ENCODE results near the gene CDX1.
A peak's percentile ranks its signal among the peaks of the same experiment; 100 is the strongest.

The CDX1 gene

GRCh38 chr5:150146862-150147601 is 19.5 kb upstream of the CDX1 start:
- no peak for DNase-seq (ENCODE audit: low spot score)

- DNase-seq (ENCODE audit: low spot score): no peak
Measured at GRCh38 chr5:150147670-150148069, 18.9 kb upstream of the CDX1 start.

GRCh38 chr5:150148117-150148927 is 18.3 kb upstream of the CDX1 start:
- DNase-seq (ENCODE audit: low spot score): no peak

- DNase-seq (ENCODE audit: low spot score): no peak
Measured at GRCh38 chr5:150149618-150150017, 17.0 kb upstream of the CDX1 start.

GRCh38 chr5:150152636-150153462 is 13.7 kb upstream of the CDX1 start:
- no peak for DNase-seq (ENCODE audit: low spot score)

GRCh38 chr5:150153483-150153882 is 13.1 kb upstream of the CDX1 start:
- DNase-seq (ENCODE audit: low spot score): no peak

- peak; percentile 21 for DNase-seq (ENCODE audit: low spot score)
Measured at GRCh38 chr5:150153957-150154617, 12.5 kb upstream of the CDX1 start.

GRCh38 chr5:150154618-150155128 is 11.9 kb upstream of the CDX1 start:
- DNase-seq (ENCODE audit: low spot score): no peak

GRCh38 chr5:150155258-150156026 is 11.1 kb upstream of the CDX1 start, which contains the start of gene PDGFRB:
Gene PDGFRB (minus strand): TSS chr5:150155845. CDS start chr5:150137047, 18,798 bp downstream.
- peak; percentile 66 for DNase-seq (ENCODE audit: low spot score)

GRCh38 chr5:150156027-150156368 is 10.6 kb upstream of the CDX1 start:
- no peak for DNase-seq (ENCODE audit: low spot score)

- no peak for DNase-seq (ENCODE audit: low spot score)
Measured at GRCh38 chr5:150156540-150156939, 10.0 kb upstream of the CDX1 start.

- no peak for DNase-seq (ENCODE audit: low spot score)
Measured at GRCh38 chr5:150157168-150157567, 9.4 kb upstream of the CDX1 start.

GRCh38 chr5:150158170-150158949 is 8.2 kb upstream of the CDX1 start:
- DNase-seq (ENCODE audit: low spot score): no peak

- DNase-seq (ENCODE audit: low spot score): no peak
Measured at GRCh38 chr5:150159031-150159430, 7.5 kb upstream of the CDX1 start.

- peak; percentile 29 for DNase-seq (ENCODE audit: low spot score)
Measured at GRCh38 chr5:150159741-150160179, 6.8 kb upstream of the CDX1 start.

GRCh38 chr5:150160448-150161081 is 6.0 kb upstream of the CDX1 start:
- no peak for DNase-seq (ENCODE audit: low spot score)

GRCh38 chr5:150161242-150162141 is 5.1 kb upstream of the CDX1 start:
- DNase-seq (ENCODE audit: low spot score): peak; percentile 82

- no peak for DNase-seq (ENCODE audit: low spot score)
Measured at GRCh38 chr5:150162142-150162513, 4.5 kb upstream of the CDX1 start.

GRCh38 chr5:150163035-150163434 is 3.5 kb upstream of the CDX1 start:
- DNase-seq (ENCODE audit: low spot score): no peak

Measured in germinal center (tissue), 1 donor.